Loucy (cell line): Measurements from ENCODE around the gene SMARCB1.

Source experiments
- H2AFZ ChIP-seq: fragments of 200-600 bp; sonication (generic); 2 replicates; pipeline ENCODE4 v1.6.0; 2016; ENCODE audit warnings: antibody characterized with exemption, mild to moderate bottlenecking, low read length, moderate library complexity
- H3F3A ChIP-seq: fragments of 200-600 bp; 2 replicates; pipeline ENCODE4 v1.6.0; 2016; ENCODE audit warnings: antibody characterized with exemption, low read depth, mild to moderate bottlenecking
- H3K27me3 ChIP-seq: fragments of 200-600 bp; sonication (generic); 2 replicates; pipeline ENCODE4 v1.6.1; 2014; ENCODE audit warnings: low read length, mild to moderate bottlenecking; ENCODE audit not compliant: insufficient read depth, poor library complexity, severe bottlenecking
- H3K36me3 ChIP-seq: fragments of 200-600 bp; sonication (generic); 2 replicates; pipeline ENCODE4 v1.6.1; 2016; ENCODE audit warnings: low read length; ENCODE audit not compliant: insufficient read depth
- H3K4me1 ChIP-seq: fragments of 200-600 bp; sonication (generic); 2 replicates; pipeline ENCODE4 v1.5.1; 2014; ENCODE audit warnings: low read length, mild to moderate bottlenecking; ENCODE audit not compliant: insufficient read depth, poor library complexity, severe bottlenecking
- H3K4me2 ChIP-seq: fragments of 200-600 bp; sonication (generic); 2 replicates; pipeline ENCODE4 v1.6.0; 2014; ENCODE audit warnings: antibody characterized with exemption, low read length, low read depth, mild to moderate bottlenecking; ENCODE audit not compliant: poor library complexity, severe bottlenecking
- H3K4me3 ChIP-seq: fragments of 200-600 bp; sonication (generic); 2 replicates; pipeline ENCODE4 v1.5.1; 2014; ENCODE audit warnings: low read length, mild to moderate bottlenecking, mixed read lengths; ENCODE audit not compliant: poor library complexity, severe bottlenecking
- H3K79me2 ChIP-seq: fragments of 200-600 bp; sonication (generic); 2 replicates; pipeline ENCODE4 v1.6.1; 2014; ENCODE audit warnings: low read length; ENCODE audit not compliant: insufficient read depth
- H3K9ac ChIP-seq: fragments of 200-600 bp; sonication (generic); 2 replicates; pipeline ENCODE4 v1.6.0; 2014; ENCODE audit warnings: mild to moderate bottlenecking, low read depth, low read length, moderate library complexity; ENCODE audit not compliant: poor library complexity, severe bottlenecking
- H3K9me2 ChIP-seq: fragments of 200-600 bp; sonication (generic); replicated peaks from 2 replicates; pipeline ENCODE4 v1.6.1; 2016; ENCODE audit warnings: low read depth, low read length, mixed read lengths
- H3K9me3 ChIP-seq: fragments of 200-600 bp; sonication (generic); 2 replicates; pipeline ENCODE4 v1.6.1; 2014; ENCODE audit warnings: mild to moderate bottlenecking, antibody characterized with exemption, low read length, low read depth; ENCODE audit not compliant: insufficient read depth
- H4K20me1 ChIP-seq: fragments of 200-600 bp; sonication (generic); 2 replicates; pipeline ENCODE4 v1.6.0; 2014; ENCODE audit warnings: antibody characterized with exemption, low read length, mild to moderate bottlenecking; ENCODE audit not compliant: insufficient read depth, poor library complexity, severe bottlenecking
- CTCF ChIP-seq: fragments of 200-600 bp; sonication (generic); conservative IDR thresholded peaks from 2 replicates; pipeline ENCODE4 v1.5.1; 2014; ENCODE audit warnings: mild to moderate bottlenecking, antibody characterized with exemption, low read length
- EZH2phosphoT487 ChIP-seq: fragments of 200-600 bp; IDR thresholded peaks from 2 replicates; pipeline ENCODE4 v1.6.1; 2018; ENCODE audit warnings: antibody characterized with exemption, mild to moderate bottlenecking, moderate library complexity, borderline replicate concordance

SMARCB1 gene

GRCh38 chr22:23783265-23784150 is 3.3 kb upstream of the SMARCB1 start:
- H3K4me3 ChIP-seq, result no peak overlapping the region
- H3K27me3 ChIP-seq, result no peaks in the 10 kb centered on the region
- H2AFZ ChIP-seq, result no peak overlapping the region
- peaks cover 18% of the 10 kb centered on the region for H3K4me1 ChIP-seq
- no peak overlapping the region for H3K9ac ChIP-seq
- no peaks in the 10 kb centered on the region for H3K9me2 ChIP-seq
- no peaks in the 10 kb centered on the region for H3F3A ChIP-seq
- TF ChIP-seq CTCF (no peak), EZH2phosphoT487 (no peak)
- no peaks in the 10 kb centered on the region for H3K9me3 ChIP-seq
- H4K20me1 ChIP-seq, result peaks cover 12% of the 10 kb centered on the region
- no peaks in the 10 kb centered on the region for H3K36me3 ChIP-seq
- H3K79me2 ChIP-seq, result peaks cover 13% of the 10 kb centered on the region
- H3K4me2 ChIP-seq, result no peak overlapping the region

- no peaks in the 10 kb centered on the region for H3K9me3 ChIP-seq
- H3K9ac ChIP-seq, result no peak overlapping the region
- H3K27me3 ChIP-seq, result no peaks in the 10 kb centered on the region
- no peaks in the 10 kb centered on the region for H3K9me2 ChIP-seq
- no peaks in the 10 kb centered on the region for H3F3A ChIP-seq
- TF ChIP-seq EZH2phosphoT487, result no peak
- no peak for TF ChIP-seq CTCF
- peaks cover 20% of the 10 kb centered on the region for H3K79me2 ChIP-seq
- peaks cover 20% of the 10 kb centered on the region for H4K20me1 ChIP-seq
- no peak overlapping the region for H3K4me3 ChIP-seq
- H2AFZ ChIP-seq, result no peak overlapping the region
- no peak overlapping the region for H3K4me2 ChIP-seq
- H3K4me1 ChIP-seq, result peaks cover 25% of the 10 kb centered on the region
- no peaks in the 10 kb centered on the region for H3K36me3 ChIP-seq
Observed at GRCh38 chr22:23784215-23784732, 2.5 kb upstream of the SMARCB1 start.

- H3K4me3 ChIP-seq, result peak overlapping the region; percentile 92
- peaks cover 40% of the 10 kb centered on the region for H4K20me1 ChIP-seq
- H3K9ac ChIP-seq, result peak overlapping the region; percentile 98
- H3F3A ChIP-seq, result no peaks in the 10 kb centered on the region
- TF ChIP-seq EZH2phosphoT487 (no peak), CTCF (no peak)
- peaks cover 3% of the 10 kb centered on the region; the same call in 1 of the 2 replicates for H3K36me3 ChIP-seq
- no peaks in the 10 kb centered on the region for H3K9me3 ChIP-seq
- H3K4me2 ChIP-seq, result peak overlapping the region; percentile 97
- H3K4me1 ChIP-seq, result peaks cover 41% of the 10 kb centered on the region
- H2AFZ ChIP-seq, result peak overlapping the region; percentile 95
- H3K27me3 ChIP-seq, result no peaks in the 10 kb centered on the region
- no peaks in the 10 kb centered on the region for H3K9me2 ChIP-seq
- H3K79me2 ChIP-seq, result peaks cover 40% of the 10 kb centered on the region
Observed at GRCh38 chr22:23786261-23786710, 480 bp upstream of the SMARCB1 start.
